HFFc6 (cell line): ENCODE data around the gene VANGL1. TPM values are rescaled to one million over a fixed set of nuclear protein-coding genes. Genes with fewer than 3 reads are reported as not detected.
"Not testable (repeated sequence)": the region's sequence is repeated elsewhere in the genome, so short reads cannot be mapped to it uniquely, and the experiment has no call there.

Experiments used
- DNase-seq: peaks from one replicate; pipeline ENCODE4 v3.0.0-alpha.2; 2018
- H3K27ac Mint-ChIP-seq: 2 replicates; pipeline ENCODE4 v1.8.0; 2020; ENCODE audit warnings: mild to moderate bottlenecking, mixed read lengths
- H3K27me3 Mint-ChIP-seq: 2 replicates; pipeline ENCODE4 v1.8.0; 2021; ENCODE audit warnings: mild to moderate bottlenecking, moderate library complexity, mixed read lengths; ENCODE audit not compliant: insufficient read depth
- H3K36me3 Mint-ChIP-seq: 2 replicates; pipeline ENCODE4 v1.8.0; 2021; ENCODE audit warnings: low read depth, mixed read lengths
- H3K4me1 Mint-ChIP-seq: 2 replicates; pipeline ENCODE4 v1.8.0; 2020; ENCODE audit warnings: low read depth, mixed read lengths
- H3K4me3 Mint-ChIP-seq: 2 replicates; pipeline ENCODE4 v1.8.0; 2020; ENCODE audit warnings: mild to moderate bottlenecking, moderate library complexity, mixed read lengths
- H3K9me3 Mint-ChIP-seq: 2 replicates; pipeline ENCODE4 v1.8.0; 2020; ENCODE audit warnings: mild to moderate bottlenecking, mixed read lengths
- CTCF ChIP-seq: fragments of 200-600 bp; sonication (generic); IDR thresholded peaks from 2 replicates; pipeline ENCODE4 v1.5.0; 2021; ENCODE audit warnings: antibody characterized with exemption, mild to moderate bottlenecking
- total RNA-seq, 6 experiments: library from RNA; stranded (reverse); fragmentation: NEBNext Ultra II Directional; extraction: Animal tissue kit (Norgen Biotek cat#: 25700); gene quantifications; 2 replicates in 1 of 6; 3 replicates in 5 of 6; pipeline ENCODE4 v1.2.3, GENCODE V29; 2021

The VANGL1 gene
- total RNA-seq, 6 experiments from 2014 or later: 14.7 to 20.6 (median 18.5) TPM

GRCh38 chr1:115620453-115620852 is 21.3 kb upstream of the VANGL1 start:
- TF ChIP-seq CTCF: no peak
- peaks cover 15% of the 10 kb centered on the region for H3K36me3 Mint-ChIP-seq
- no peak overlapping the region for H3K4me3 Mint-ChIP-seq
- no peaks in the 10 kb centered on the region for H3K4me1 Mint-ChIP-seq
- DNase-seq: no peak
- peaks cover 11% of the 10 kb centered on the region for H3K27me3 Mint-ChIP-seq
- H3K27ac Mint-ChIP-seq: no peak overlapping the region
- H3K9me3 Mint-ChIP-seq: peaks cover 24% of the 10 kb centered on the region

GRCh38 chr1:115620950-115621349 is 20.8 kb upstream of the VANGL1 start:
- Mint-ChIP-seq H3K27me3 (peaks cover 11% of the 10 kb centered on the region), H3K36me3 (peaks cover 15% of the 10 kb centered on the region), H3K4me1 (no peaks in the 10 kb centered on the region), H3K9me3 (peaks cover 24% of the 10 kb centered on the region), H3K4me3 (no peak overlapping the region), H3K27ac (no peak overlapping the region)
- no peak for TF ChIP-seq CTCF
- no peak for DNase-seq

DNA sequence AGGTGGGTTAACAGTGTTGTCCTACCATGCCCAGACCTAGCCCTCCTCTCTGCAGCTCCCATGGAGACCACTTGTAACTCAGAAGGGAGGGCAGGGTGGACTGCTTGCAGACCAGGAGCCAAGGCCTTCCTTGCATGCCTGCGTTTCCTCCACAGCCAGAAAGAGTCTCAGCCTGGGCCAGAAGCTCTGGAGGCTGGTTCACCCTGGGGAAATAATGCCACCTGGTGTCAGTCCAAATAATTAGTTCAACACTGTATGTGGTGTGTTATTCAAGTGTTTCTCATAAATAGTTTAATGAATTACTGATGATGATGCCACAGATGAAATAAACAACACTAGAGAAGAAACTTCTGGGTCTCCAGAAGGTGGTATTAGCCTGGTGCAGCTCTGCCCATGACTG is 16.9 kb upstream of the VANGL1 start:
- peaks cover 28% of the 10 kb centered on the region for H3K9me3 Mint-ChIP-seq
- peaks cover 20% of the 10 kb centered on the region for H3K27me3 Mint-ChIP-seq
- H3K4me3 Mint-ChIP-seq: no peak overlapping the region
- peaks cover 13% of the 10 kb centered on the region for H3K36me3 Mint-ChIP-seq
- DNase-seq: no peak
- H3K4me1 Mint-ChIP-seq: peaks cover 6% of the 10 kb centered on the region; the same call in 1 of the 2 replicates
- TF ChIP-seq CTCF: peak; percentile 36; the same call in 1 of the 2 replicates
- H3K27ac Mint-ChIP-seq: no peak overlapping the region

DNA sequence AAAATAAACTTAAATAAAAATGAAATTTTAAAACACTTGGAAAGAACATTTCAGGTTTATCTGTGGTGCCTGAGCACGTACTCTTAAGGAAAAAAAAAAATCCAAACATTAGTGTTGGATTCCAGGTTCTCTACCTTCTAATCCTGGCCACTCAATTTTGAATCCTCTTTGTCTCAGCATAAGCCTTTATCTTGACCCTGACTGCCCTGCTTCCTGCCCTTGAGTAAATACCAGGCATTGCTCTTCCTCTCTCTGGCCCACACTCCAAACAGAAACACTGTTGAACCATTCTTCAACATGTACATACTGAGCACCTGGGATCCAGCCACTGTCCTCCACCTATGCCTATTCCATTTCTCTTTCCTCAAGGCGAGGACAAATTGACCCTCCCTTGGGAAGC is 11.4 kb upstream of the VANGL1 start:
- TF ChIP-seq CTCF: no peak
- Mint-ChIP-seq H3K27me3 (peaks cover 23% of the 10 kb centered on the region), H3K36me3 (no peaks in the 10 kb centered on the region), H3K27ac (no peak overlapping the region), H3K9me3 (peaks cover 12% of the 10 kb centered on the region), H3K4me1 (peaks cover 8% of the 10 kb centered on the region; the same call in 1 of the 2 replicates), H3K4me3 (no peak overlapping the region)
- DNase-seq: no peak

- Mint-ChIP-seq H3K4me3 (no peak overlapping the region), H3K27ac (no peak overlapping the region), H3K9me3 (peaks cover 32% of the 10 kb centered on the region), H3K27me3 (peaks cover 22% of the 10 kb centered on the region), H3K36me3 (peaks cover 14% of the 10 kb centered on the region), H3K4me1 (peaks cover 8% of the 10 kb centered on the region; the same call in 1 of the 2 replicates)
- no peak for DNase-seq
- TF ChIP-seq CTCF: no peak
Measured at GRCh38 chr1:115632251-115633026, 9.3 kb upstream of the VANGL1 start.

GRCh38 chr1:115633606-115634005 is 8.2 kb upstream of the VANGL1 start:
- peaks cover 14% of the 10 kb centered on the region for H3K36me3 Mint-ChIP-seq
- H3K4me1 Mint-ChIP-seq, H3K4me3 Mint-ChIP-seq, H3K27ac Mint-ChIP-seq, DNase-seq: not testable (repeated sequence)
- peaks cover 28% of the 10 kb centered on the region for H3K9me3 Mint-ChIP-seq
- peaks cover 27% of the 10 kb centered on the region for H3K27me3 Mint-ChIP-seq

DNA sequence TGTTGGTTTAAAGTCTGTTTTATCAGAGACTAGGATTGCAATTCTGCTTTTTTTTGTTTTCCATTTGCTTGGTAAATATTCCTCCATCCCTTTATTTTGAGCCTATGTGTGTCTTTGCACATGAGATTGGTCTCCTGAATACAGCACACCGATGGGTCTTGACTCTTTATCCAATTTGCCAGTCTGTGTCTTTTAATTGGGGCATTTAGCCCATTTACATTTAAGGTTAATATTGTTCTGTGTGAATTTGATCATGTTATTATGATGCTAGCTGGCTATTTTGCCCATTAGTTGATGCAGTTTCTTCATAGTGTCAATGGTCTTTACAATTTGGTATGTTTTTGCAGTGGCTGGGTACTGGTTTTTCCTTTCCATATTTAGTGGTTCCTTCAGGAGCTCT is 4.5 kb upstream of the VANGL1 start:
- H3K4me3 Mint-ChIP-seq, H3K4me1 Mint-ChIP-seq, H3K27ac Mint-ChIP-seq, DNase-seq: not testable (repeated sequence)
- Mint-ChIP-seq H3K27me3 (peaks cover 20% of the 10 kb centered on the region), H3K36me3 (peaks cover 14% of the 10 kb centered on the region), H3K9me3 (peaks cover 31% of the 10 kb centered on the region)
